ENCODE measurements around the gene METRNL. TPM values are rescaled to one million over a fixed set of nuclear protein-coding genes. Genes with fewer than 3 reads are reported as not detected.

The METRNL gene
- total and polyA plus RNA-seq, 4 donors = 0.67 to 9.0 (median 8.6) TPM

DNA sequence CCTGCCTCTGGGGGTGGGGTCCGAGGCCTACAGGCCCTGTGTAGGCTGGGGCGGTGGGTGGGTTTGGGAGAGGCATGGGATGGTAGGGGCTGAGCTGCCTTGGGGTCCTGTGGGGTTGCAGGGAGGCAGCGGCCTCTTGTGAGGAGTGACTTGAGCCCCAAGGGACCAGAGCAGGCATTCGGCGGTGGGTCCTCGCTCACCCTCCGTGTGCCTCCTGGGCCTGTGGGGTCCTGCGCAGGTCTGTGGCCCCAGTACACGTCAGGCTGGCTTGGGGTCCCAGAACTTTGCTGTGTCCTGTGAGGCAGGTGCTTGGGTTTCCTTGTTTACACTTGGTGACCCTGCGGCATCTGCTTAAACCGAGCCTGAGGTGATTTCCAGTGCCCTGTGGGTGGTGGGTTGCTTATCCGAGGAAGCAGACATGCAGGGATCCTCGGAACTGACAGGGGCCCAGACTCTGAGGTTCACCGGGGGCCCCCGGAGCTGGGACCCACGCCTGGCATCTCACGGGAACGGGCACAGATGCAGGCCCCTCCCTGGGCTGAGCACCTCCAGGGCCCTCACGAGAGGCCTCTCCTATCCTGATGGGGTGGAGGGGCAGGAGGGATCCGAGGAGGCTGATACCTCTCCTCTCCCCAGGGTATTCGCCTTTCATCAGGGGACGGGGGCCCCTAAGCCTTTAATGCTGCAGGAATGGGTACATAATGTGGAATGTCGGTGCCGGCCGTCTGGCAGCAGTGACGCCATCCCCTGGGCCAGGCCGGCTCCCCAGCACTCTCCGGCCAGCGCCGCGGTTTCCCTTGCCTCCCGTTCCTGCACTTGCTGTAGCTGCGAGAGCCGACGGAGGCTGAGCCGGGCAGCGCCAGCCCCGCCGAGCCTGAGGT, 7.7 kb downstream of the METRNL start:
- Histone ChIP-seq H3K4me3 (ENCODE audit: low read depth in 1 of 3, low read length in 3 of 3) (no peak overlapping the region), H3K9ac (ENCODE audit: low read depth in 1 of 2, low read length in 2 of 2) (no peak overlapping the region), H3K9me3 (ENCODE audit: control insufficient read depth in 4 of 4, low read length in 3 of 4) (no peaks in the 10 kb centered on the region), H3K36me3 (ENCODE audit: control insufficient read depth in 4 of 4, insufficient read depth in 3 of 4, low read depth in 1 of 4, low read length in 3 of 4) (no peaks in the 10 kb centered on the region), H3K27ac (ENCODE audit: low read depth in 1 of 2, low read length in 2 of 2) (no peak overlapping the region), H3K4me1 (ENCODE audit: control insufficient read depth in 4 of 4, insufficient read depth in 4 of 4, low read length in 3 of 4) (peaks cover 0 to 7% (median under 1%) of the 10 kb centered on the region in 4 donors), H3K27me3 (ENCODE audit: control insufficient read depth in 4 of 4, insufficient read depth in 4 of 4, low read length in 3 of 4) (peaks cover 0 to under 1% (median 0%) of the 10 kb centered on the region in 4 donors)
- 90% methylated on average over 39 of the region's 39 CpGs for WGBS
- DNase-seq (ENCODE audit: low spot score) = no peak
- TF ChIP-seq REST (IDR thresholded peaks at IDR 0.05) (no peak), JUND (IDR thresholded peaks at IDR 0.05) (no peak), FOXA2 (IDR thresholded peaks at IDR 0.05) (no peak), RAD21 (IDR thresholded peaks at IDR 0.05) (no peak), TAF1 (conservative IDR thresholded peaks at IDR 0.05) (no peak), GABPA (IDR thresholded peaks at IDR 0.05 in 1 of 2, conservative IDR thresholded peaks at IDR 0.05 in 1 of 2) (no peak), HNF4G (IDR thresholded peaks at IDR 0.05) (no peak), RXRA (IDR thresholded peaks at IDR 0.05) (no peak), YY1 (IDR thresholded peaks at IDR 0.05) (no peak), NR2F2 (IDR thresholded peaks at IDR 0.05) (no peak), HNF4A (conservative IDR thresholded peaks at IDR 0.05) (no peak), EGR1 (IDR thresholded peaks at IDR 0.05; ENCODE audit: low read depth in 2 of 2) (no peak), SP1 (IDR thresholded peaks at IDR 0.05) (no peak), ATF3 (IDR thresholded peaks at IDR 0.05) (no peak), ZBTB33 (IDR thresholded peaks at IDR 0.05) (no peak), FOXA1 (IDR thresholded peaks at IDR 0.05) (no peak)
- TF ChIP-seq, protein P1, sequence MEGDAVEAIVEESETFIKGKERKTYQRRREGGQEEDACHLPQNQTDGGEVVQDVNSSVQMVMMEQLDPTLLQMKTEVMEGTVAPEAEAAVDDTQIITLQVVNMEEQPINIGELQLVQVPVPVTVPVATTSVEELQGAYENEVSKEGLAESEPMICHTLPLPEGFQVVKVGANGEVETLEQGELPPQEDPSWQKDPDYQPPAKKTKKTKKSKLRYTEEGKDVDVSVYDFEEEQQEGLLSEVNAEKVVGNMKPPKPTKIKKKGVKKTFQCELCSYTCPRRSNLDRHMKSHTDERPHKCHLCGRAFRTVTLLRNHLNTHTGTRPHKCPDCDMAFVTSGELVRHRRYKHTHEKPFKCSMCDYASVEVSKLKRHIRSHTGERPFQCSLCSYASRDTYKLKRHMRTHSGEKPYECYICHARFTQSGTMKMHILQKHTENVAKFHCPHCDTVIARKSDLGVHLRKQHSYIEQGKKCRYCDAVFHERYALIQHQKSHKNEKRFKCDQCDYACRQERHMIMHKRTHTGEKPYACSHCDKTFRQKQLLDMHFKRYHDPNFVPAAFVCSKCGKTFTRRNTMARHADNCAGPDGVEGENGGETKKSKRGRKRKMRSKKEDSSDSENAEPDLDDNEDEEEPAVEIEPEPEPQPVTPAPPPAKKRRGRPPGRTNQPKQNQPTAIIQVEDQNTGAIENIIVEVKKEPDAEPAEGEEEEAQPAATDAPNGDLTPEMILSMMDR (IDR thresholded peaks at IDR 0.05; ENCODE audit: low read depth, low read length, missing input control) = no peak
- TF ChIP-seq, protein P2, sequence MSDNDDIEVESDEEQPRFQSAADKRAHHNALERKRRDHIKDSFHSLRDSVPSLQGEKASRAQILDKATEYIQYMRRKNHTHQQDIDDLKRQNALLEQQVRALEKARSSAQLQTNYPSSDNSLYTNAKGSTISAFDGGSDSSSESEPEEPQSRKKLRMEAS (IDR thresholded peaks at IDR 0.05) = no peak
